MCF 10A (cell line): ENCODE data around the gene PRRT1B. TPM values are rescaled to one million over a fixed set of nuclear protein-coding genes. Genes with fewer than 3 reads are reported as not detected.
A peak's percentile ranks its signal among the peaks of the same experiment; 100 is the strongest.

Source experiments
- BruUV-seq: library from RNA; stranded (reverse); fragments of 400-500 nt; replicated peaks from 2 replicates; lab custom pipeline; 2021; lab: Mats Ljungman, UMichigan
- CTCF ChIA-PET: fragments of 300-600 bp; sonication (Branson Sonifier 250); formaldehyde crosslinking; extraction: SDS; loops from one replicate; lab custom pipeline; 2021; ENCODE audit warnings: antibody characterized with exemption, inconsistent platforms; lab: Yijun Ruan, JAX
- POLR2A ChIA-PET: fragments of 300-600, 350-650 bp; sonication (Branson Sonifier 250); formaldehyde crosslinking; extraction: SDS; loops from one replicate; lab custom pipeline; 2020; ENCODE audit warnings: antibody characterized with exemption, inconsistent platforms; lab: Yijun Ruan, JAX
- DNase-seq: peaks from one replicate; pipeline ENCODE4 v3.0.0-alpha.2; 2018; ENCODE audit not compliant: unreplicated experiment
- H3K27ac Mint-ChIP-seq: one replicate; pipeline ENCODE4 v1.8.0; 2022; ENCODE audit warnings: mild to moderate bottlenecking, low read depth, mixed read lengths; ENCODE audit not compliant: unreplicated experiment
- H3K27me3 Mint-ChIP-seq: one replicate; pipeline ENCODE4 v1.8.0; 2022; ENCODE audit warnings: mixed read lengths; ENCODE audit not compliant: insufficient read depth, unreplicated experiment
- H3K36me3 Mint-ChIP-seq: one replicate; pipeline ENCODE4 v1.8.0; 2022; ENCODE audit warnings: mild to moderate bottlenecking, moderate library complexity, mixed read lengths; ENCODE audit not compliant: insufficient read depth, unreplicated experiment
- H3K4me1 Mint-ChIP-seq: one replicate; pipeline ENCODE4 v1.8.0; 2022; ENCODE audit warnings: mixed read lengths; ENCODE audit not compliant: insufficient read depth, unreplicated experiment
- H3K4me3 Mint-ChIP-seq: one replicate; pipeline ENCODE4 v1.8.0; 2022; ENCODE audit warnings: mild to moderate bottlenecking, moderate library complexity, mixed read lengths; ENCODE audit not compliant: unreplicated experiment
- H3K9me3 Mint-ChIP-seq: one replicate; pipeline ENCODE4 v1.8.0; 2022; ENCODE audit warnings: mixed read lengths; ENCODE audit not compliant: unreplicated experiment
- CTCF ChIP-seq: fragments of 200-600 bp; IDR thresholded peaks from one replicate; pipeline ENCODE4 v1.8.0; 2022; ENCODE audit warnings: antibody characterized with exemption, mild to moderate bottlenecking; ENCODE audit not compliant: unreplicated experiment
- intact Hi-C: fragments of 100-400 bp; cut with micrococcal nuclease; formaldehyde crosslinking; loops from 2 replicates; pipeline ENCODE4 v1.14.1; 2022
- total RNA-seq: library from RNA; stranded (reverse); gene quantifications from 2 replicates; pipeline ENCODE4 v1.2.3, GENCODE V29; 2022

PRRT1B gene
- total RNA-seq, 1 experiment from 2014 or later = not detected

GRCh38 chr9:131529597-131530545 lies 15.5 kb upstream of the PRRT1B start:
- POLR2A ChIA-PET = interaction anchor here (0.6 kb wide), 1 partner anchor 150 kb away, joined by 3 read pairs; no protein-coding TSS in a partner anchor
- peak overlapping the region; percentile 73 for H3K4me3 Mint-ChIP-seq
- TF ChIP-seq CTCF = no peak
- CTCF ChIA-PET = interaction anchor here (0.7 to 0.9 kb wide), 2 partner anchors 41 to 1957 kb away, joined by 3 to 4 read pairs; no protein-coding TSS in a partner anchor
- no peaks in the 10 kb centered on the region for H3K27me3 Mint-ChIP-seq
- intact Hi-C loops = no loop called here
- DNase-seq = no peak
- H3K36me3 Mint-ChIP-seq = peaks cover 25% of the 10 kb centered on the region
- no peak overlapping the region for H3K27ac Mint-ChIP-seq
- no peaks in the 10 kb centered on the region for H3K9me3 Mint-ChIP-seq
- BruUV-seq = no TSS peak
- H3K4me1 Mint-ChIP-seq = no peaks in the 10 kb centered on the region

GRCh38 chr9:131530546-131530919 lies 14.8 kb upstream of the PRRT1B start:
- Mint-ChIP-seq H3K36me3 (peaks cover 18% of the 10 kb centered on the region), H3K27ac (no peak overlapping the region), H3K27me3 (no peaks in the 10 kb centered on the region), H3K4me1 (no peaks in the 10 kb centered on the region), H3K4me3 (peak overlapping the region; percentile 73), H3K9me3 (no peaks in the 10 kb centered on the region)
- CTCF ChIA-PET = interaction anchor here (0.7 to 0.9 kb wide), 2 partner anchors 42 to 1956 kb away, joined by 3 to 4 read pairs; no protein-coding TSS in a partner anchor
- peak; percentile 21 for DNase-seq
- BruUV-seq = no TSS peak
- TF ChIP-seq CTCF = no peak
- intact Hi-C loops = no loop called here
- POLR2A ChIA-PET = interaction anchor here (0.6 to 1.0 kb wide), 3 partner anchors 11 to 229 kb away, joined by 3 read pairs; no protein-coding TSS in a partner anchor

- peaks cover 12% of the 10 kb centered on the region for H3K36me3 Mint-ChIP-seq
- peak within 1 kb of the TSS; percentile 73 for H3K4me3 Mint-ChIP-seq
- peak; percentile 74 for DNase-seq
- CTCF ChIA-PET = interaction anchor here (0.5 to 0.9 kb wide), 2 partner anchors 455 to 1955 kb away, joined by 3 to 4 read pairs; no protein-coding TSS in a partner anchor
- H3K27ac Mint-ChIP-seq = no peak within 1 kb of the TSS
- H3K27me3 Mint-ChIP-seq = no peaks in the 10 kb centered on the region
- POLR2A ChIA-PET = interaction anchor here (0.6 to 1.0 kb wide), 4 partner anchors 11 to 991 kb away, joined by 3 read pairs; no protein-coding TSS in a partner anchor
- no peaks in the 10 kb centered on the region for H3K9me3 Mint-ChIP-seq
- BruUV-seq = no TSS peak
- no peak for TF ChIP-seq CTCF
- intact Hi-C loops = no loop called here
- no peaks in the 10 kb centered on the region for H3K4me1 Mint-ChIP-seq
These were observed 14.1 kb upstream of the PRRT1B start, which contains the start of gene UCK1 for GRCh38 chr9:131530920-131531832. UCK1 (minus strand) TSS chr9:131531263; CDS start chr9:131531174, 89 bp downstream.
